PC-9 (cell line): ENCODE results near the gene BARHL1.

Source experiments
- CTCF ChIP-seq: fragments of 200-600 bp; sonication (generic); conservative IDR thresholded peaks from 2 replicates; pipeline ENCODE4 v1.6.1; 2017; ENCODE audit warnings: mixed run types, antibody characterized with exemption, mild to moderate bottlenecking, moderate library complexity
- EZH2 ChIP-seq: fragments of 200-600 bp; sonication (generic); IDR thresholded peaks from 2 replicates; pipeline ENCODE4 v1.8.0; 2017; ENCODE audit warnings: antibody characterized with exemption, low read depth

GRCh38 chr9:132541870-132542830, 40.3 kb upstream of the BARHL1 start:
- TF ChIP-seq CTCF = no peak
- TF ChIP-seq EZH2 = no peak
